ENCODE data around the gene PRKN. TPM values are rescaled to one million over a fixed set of nuclear protein-coding genes. Genes with fewer than 3 reads are reported as not detected.

Gene PRKN
- total and polyA plus RNA-seq, 9 of the 15 experiments (the other 6 are each of a cell fraction or from before 2014, with no cell fraction given): 0.03 to 0.96 (median 0.15) TPM; not detected in 2

DNA sequence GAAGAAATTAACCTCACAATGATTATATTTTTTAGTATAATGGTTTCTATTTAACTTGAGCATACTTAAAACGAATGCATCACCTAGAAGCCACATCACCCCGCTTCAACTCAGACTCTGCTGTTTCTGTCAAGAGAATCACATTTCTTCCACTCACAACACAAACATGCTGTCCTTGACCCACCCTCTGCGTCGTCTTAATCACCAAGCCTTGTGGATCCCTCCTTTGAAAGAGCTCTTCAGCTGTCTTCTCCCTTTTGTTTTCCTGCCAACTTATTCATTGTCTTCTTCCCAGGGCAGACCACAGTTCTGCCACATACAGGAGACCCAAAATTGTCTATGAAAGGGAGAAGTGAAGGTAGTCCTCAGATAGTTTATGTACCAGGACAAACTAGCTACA lies 858.1 kb downstream of the PRKN start (continued):
- TF ChIP-seq, protein P1, sequence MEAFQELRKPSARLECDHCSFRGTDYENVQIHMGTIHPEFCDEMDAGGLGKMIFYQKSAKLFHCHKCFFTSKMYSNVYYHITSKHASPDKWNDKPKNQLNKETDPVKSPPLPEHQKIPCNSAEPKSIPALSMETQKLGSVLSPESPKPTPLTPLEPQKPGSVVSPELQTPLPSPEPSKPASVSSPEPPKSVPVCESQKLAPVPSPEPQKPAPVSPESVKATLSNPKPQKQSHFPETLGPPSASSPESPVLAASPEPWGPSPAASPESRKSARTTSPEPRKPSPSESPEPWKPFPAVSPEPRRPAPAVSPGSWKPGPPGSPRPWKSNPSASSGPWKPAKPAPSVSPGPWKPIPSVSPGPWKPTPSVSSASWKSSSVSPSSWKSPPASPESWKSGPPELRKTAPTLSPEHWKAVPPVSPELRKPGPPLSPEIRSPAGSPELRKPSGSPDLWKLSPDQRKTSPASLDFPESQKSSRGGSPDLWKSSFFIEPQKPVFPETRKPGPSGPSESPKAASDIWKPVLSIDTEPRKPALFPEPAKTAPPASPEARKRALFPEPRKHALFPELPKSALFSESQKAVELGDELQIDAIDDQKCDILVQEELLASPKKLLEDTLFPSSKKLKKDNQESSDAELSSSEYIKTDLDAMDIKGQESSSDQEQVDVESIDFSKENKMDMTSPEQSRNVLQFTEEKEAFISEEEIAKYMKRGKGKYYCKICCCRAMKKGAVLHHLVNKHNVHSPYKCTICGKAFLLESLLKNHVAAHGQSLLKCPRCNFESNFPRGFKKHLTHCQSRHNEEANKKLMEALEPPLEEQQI (IDR thresholded peaks at IDR 0.05): no peak
- TF ChIP-seq RFX5 (IDR thresholded peaks at IDR 0.05; ENCODE audit: low read depth, low read length): no peak
- no peak for TF ChIP-seq TSC22D4 (tag; IDR thresholded peaks at IDR 0.05)
- no peak for TF ChIP-seq ZNF431 (CRISPR knock-in tag; IDR thresholded peaks at IDR 0.05)
- TF ChIP-seq SRSF7 (optimal IDR thresholded peaks at IDR 0.05; ENCODE audit: low read depth, low read length): no peak
- TF ChIP-seq MBD2 (IDR thresholded peaks at IDR 0.05; ENCODE audit: borderline replicate concordance, low read depth): no peak
- no peak for TF ChIP-seq E2F3 (CRISPR knock-in tag; IDR thresholded peaks at IDR 0.05)
- no peak for TF ChIP-seq ZBTB7A (IDR thresholded peaks at IDR 0.05; ENCODE audit: borderline replicate concordance, control insufficient read depth, low read depth, low read length)
- TF ChIP-seq, protein P2, sequence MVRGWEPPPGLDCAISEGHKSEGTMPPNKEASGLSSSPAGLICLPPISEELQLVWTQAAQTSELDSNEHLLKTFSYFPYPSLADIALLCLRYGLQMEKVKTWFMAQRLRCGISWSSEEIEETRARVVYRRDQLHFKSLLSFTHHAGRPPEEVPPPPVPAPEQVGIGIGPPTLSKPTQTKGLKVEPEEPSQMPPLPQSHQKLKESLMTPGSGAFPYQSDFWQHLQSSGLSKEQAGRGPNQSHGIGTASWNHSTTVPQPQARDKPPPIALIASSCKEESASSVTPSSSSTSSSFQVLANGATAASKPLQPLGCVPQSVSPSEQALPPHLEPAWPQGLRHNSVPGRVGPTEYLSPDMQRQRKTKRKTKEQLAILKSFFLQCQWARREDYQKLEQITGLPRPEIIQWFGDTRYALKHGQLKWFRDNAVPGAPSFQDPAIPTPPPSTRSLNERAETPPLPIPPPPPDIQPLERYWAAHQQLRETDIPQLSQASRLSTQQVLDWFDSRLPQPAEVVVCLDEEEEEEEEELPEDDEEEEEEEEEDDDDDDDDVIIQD (CRISPR knock-in tag; IDR thresholded peaks at IDR 0.05): no peak
